Nephron (organoid): ENCODE measurements around the gene ZNF317.

ENCODE experiments used
- H3K27ac Mint-ChIP-seq, 3 experiments: 2 replicates each; pipeline ENCODE4 v1.8.0; 2020; ENCODE audit warnings: mixed read lengths in 3 of 3, mild to moderate bottlenecking in 2 of 3, moderate library complexity in 1 of 3
- H3K27me3 Mint-ChIP-seq: 2 replicates; pipeline ENCODE4 v1.8.0; 2021; ENCODE audit warnings: low read depth, mild to moderate bottlenecking, moderate library complexity, mixed read lengths
- H3K36me3 Mint-ChIP-seq: 2 replicates; pipeline ENCODE4 v1.8.0; 2020; ENCODE audit warnings: low read depth, mixed read lengths
- H3K4me1 Mint-ChIP-seq: 2 replicates; pipeline ENCODE4 v1.8.0; 2020; ENCODE audit warnings: mixed read lengths
- H3K4me3 Mint-ChIP-seq, 3 experiments: 2 replicates each; pipeline ENCODE4 v1.8.0; 2020; ENCODE audit warnings: mild to moderate bottlenecking in 3 of 3, mixed read lengths in 3 of 3, moderate library complexity in 2 of 3
- H3K9me3 Mint-ChIP-seq: 2 replicates; pipeline ENCODE4 v1.8.0; 2020; ENCODE audit warnings: mixed read lengths
- CTCF ChIP-seq, 3 experiments: fragments of 200-600 bp; sonication (generic); IDR thresholded peaks; one replicate each; pipeline ENCODE4 v1.5.0; 2021; ENCODE audit warnings: antibody characterized with exemption in 3 of 3; ENCODE audit not compliant: unreplicated experiment in 3 of 3

Gene ZNF317

GRCh38 chr19:9146882-9147281 is 6.7 kb downstream of the ZNF317 start:
- Mint-ChIP-seq H3K4me1 (peaks cover 4% of the 10 kb centered on the region), H3K36me3 (peaks cover 97% of the 10 kb centered on the region), H3K4me3 (no peak overlapping the region), H3K9me3 (peaks cover 76% of the 10 kb centered on the region), H3K27ac (no peak overlapping the region), H3K27me3 (no peaks in the 10 kb centered on the region)
- TF ChIP-seq CTCF (IDR thresholded peaks at IDR 0.05; ENCODE audit: unreplicated experiment in 3 of 3) = no peak

- Mint-ChIP-seq H3K9me3 (peaks cover 85% of the 10 kb centered on the region), H3K4me1 (no peaks in the 10 kb centered on the region), H3K27me3 (no peaks in the 10 kb centered on the region), H3K4me3 (no peak overlapping the region), H3K36me3 (peaks cover 99% of the 10 kb centered on the region), H3K27ac (no peak overlapping the region)
- no peak for TF ChIP-seq CTCF (IDR thresholded peaks at IDR 0.05; ENCODE audit: unreplicated experiment in 3 of 3)
Measured at GRCh38 chr19:9148697-9149096, 8.5 kb downstream of the ZNF317 start.

GRCh38 chr19:9149997-9150396 is 9.8 kb downstream of the ZNF317 start:
- no peak for TF ChIP-seq CTCF (IDR thresholded peaks at IDR 0.05; ENCODE audit: unreplicated experiment in 3 of 3)
- H3K4me1 Mint-ChIP-seq = no peaks in the 10 kb centered on the region
- H3K27me3 Mint-ChIP-seq = no peaks in the 10 kb centered on the region
- no peak overlapping the region for H3K27ac Mint-ChIP-seq
- no peak overlapping the region for H3K4me3 Mint-ChIP-seq
- H3K9me3 Mint-ChIP-seq = peaks cover 86% of the 10 kb centered on the region
- peaks cover 99% of the 10 kb centered on the region for H3K36me3 Mint-ChIP-seq

GRCh38 chr19:9150650-9151049 is 10.5 kb downstream of the ZNF317 start:
- Mint-ChIP-seq H3K9me3 (peaks cover 88% of the 10 kb centered on the region), H3K4me1 (no peaks in the 10 kb centered on the region), H3K36me3 (peaks cover 99% of the 10 kb centered on the region), H3K27me3 (no peaks in the 10 kb centered on the region), H3K4me3 (no peak overlapping the region), H3K27ac (no peak overlapping the region)
- TF ChIP-seq CTCF (IDR thresholded peaks at IDR 0.05; ENCODE audit: unreplicated experiment in 3 of 3) = no peak

- Mint-ChIP-seq H3K4me1 (no peaks in the 10 kb centered on the region), H3K27me3 (no peaks in the 10 kb centered on the region), H3K27ac (no peak overlapping the region), H3K9me3 (peaks cover 91% of the 10 kb centered on the region), H3K36me3 (peaks cover 100% of the 10 kb centered on the region), H3K4me3 (no peak overlapping the region)
- TF ChIP-seq CTCF (IDR thresholded peaks at IDR 0.05; ENCODE audit: unreplicated experiment in 3 of 3) = no peak
Measured at GRCh38 chr19:9151367-9151766, 11.2 kb downstream of the ZNF317 start.

GRCh38 chr19:9155591-9155990 is 15.4 kb downstream of the ZNF317 start:
- peaks cover 100% of the 10 kb centered on the region for H3K36me3 Mint-ChIP-seq
- peaks cover 89% of the 10 kb centered on the region for H3K9me3 Mint-ChIP-seq
- no peak overlapping the region for H3K4me3 Mint-ChIP-seq
- H3K27me3 Mint-ChIP-seq = no peaks in the 10 kb centered on the region
- no peak overlapping the region for H3K27ac Mint-ChIP-seq
- no peaks in the 10 kb centered on the region for H3K4me1 Mint-ChIP-seq
- TF ChIP-seq CTCF (IDR thresholded peaks at IDR 0.05; ENCODE audit: unreplicated experiment in 3 of 3) = no peak
